K562 (cell line): Measurements from ENCODE around the gene GPC1. TPM values are rescaled to one million over a fixed set of nuclear protein-coding genes. Genes with fewer than 3 reads are reported as not detected.

Source experiments
- ATAC-seq: fragments of 200-7000 bp; cut with Tn5 transposase; 3 replicates; pipeline ENCODE4 v1.9.1; 2020; ENCODE audit warnings: moderate library complexity
- BruUV-seq: library from RNA; stranded (reverse); fragments of 400-500 nt; replicated peaks from 2 replicates; lab custom pipeline; 2021; lab: Mats Ljungman, UMichigan
- CTCF ChIA-PET: fragments of 300-600 bp; formaldehyde crosslinking; extraction: SDS; loops from one replicate; lab custom pipeline; 2021; ENCODE audit warnings: low intra/inter-chr PET ratio; lab: Yijun Ruan, JAX
- POLR2A ChIA-PET: fragments of 300-600, 350-650 bp; sonication (Branson Sonifier 250); formaldehyde crosslinking; extraction: SDS; loops from one replicate; lab custom pipeline; 2021; ENCODE audit warnings: antibody characterized with exemption, inconsistent platforms; lab: Yijun Ruan, JAX
- DNase-seq, 4 experiments: peaks; one replicate each; pipeline versions ENCODE4 v3.0.0 to v3.0.0-alpha.2; 2011 to 2018; ENCODE audit warnings: low spot score in 3 of 4, mixed read lengths in 3 of 4; ENCODE audit errors: extremely low read depth in 1 of 4
- FAIRE-seq: peaks from 2 replicates; lab custom pipeline; 2011; peaks lifted over from hg19 to GRCh38; lab: Jason Lieb, UNC
- H2AFZ ChIP-seq: 2 replicates; pipeline ENCODE4 v1.6.0; 2011; ENCODE audit warnings: low read depth, low read length, control low read depth, inconsistent platforms
- H3K27ac ChIP-seq: fragments of 200-600 bp; 3 replicates; pipeline ENCODE4 v1.8.0; 2011; ENCODE audit warnings: low read depth, mild to moderate bottlenecking, control low read depth, inconsistent platforms, low read length, moderate library complexity, mixed read lengths; ENCODE audit errors: extremely low read depth
- H3K27me3 ChIP-seq, 2 experiments: fragments of 300-600 bp in 1 of 2; 2 replicates in 1 of 2; 3 replicates in 1 of 2; pipeline versions ENCODE4 v1.6.0 to v1.8.0; 2011; ENCODE audit warnings: inconsistent platforms in 2 of 2, low read length in 2 of 2, mild to moderate bottlenecking in 1 of 2, mixed read lengths in 1 of 2, moderate library complexity in 1 of 2; ENCODE audit not compliant: control insufficient read depth in 2 of 2, insufficient read depth in 2 of 2
- H3K36me3 ChIP-seq: fragments of 300-600 bp; 3 replicates; pipeline ENCODE4 v1.8.0; 2011; ENCODE audit warnings: mild to moderate bottlenecking, low read length, inconsistent platforms; ENCODE audit not compliant: control insufficient read depth, insufficient read depth
- H3K4me1 ChIP-seq, 2 experiments: fragments of 200-600 bp in 1 of 2; replicated peaks in 1 of 2; 2 replicates in 1 of 2; 3 replicates in 1 of 2; pipeline versions ENCODE4 v1.5.1 to v1.8.0; 2011; ENCODE audit warnings: inconsistent platforms in 2 of 2, low read length in 2 of 2, mild to moderate bottlenecking in 1 of 2, mixed read lengths in 1 of 2, moderate library complexity in 1 of 2; ENCODE audit not compliant: control insufficient read depth in 2 of 2, insufficient read depth in 2 of 2
- H3K4me2 ChIP-seq: 2 replicates; pipeline ENCODE4 v1.6.1; 2011; ENCODE audit warnings: low read length, control low read depth, inconsistent platforms, mixed read lengths; ENCODE audit not compliant: insufficient read depth
- H3K4me3 ChIP-seq: fragments of 200-600 bp; sonication (generic), shearing (Covaris generic); 2 replicates; pipeline ENCODE4 v1.5.1; 2016; ENCODE audit warnings: control low read depth, inconsistent platforms
- H3K79me2 ChIP-seq: fragments of 200-600 bp; 3 replicates; pipeline ENCODE4 v1.8.0; 2011; ENCODE audit warnings: low read length, inconsistent platforms; ENCODE audit not compliant: control insufficient read depth, insufficient read depth
- H3K9ac ChIP-seq, 2 experiments: 2 replicates each; pipeline versions ENCODE4 v1.6.0 to v1.6.1; 2011; ENCODE audit warnings: low read depth in 2 of 2, low read length in 2 of 2, control low read depth in 1 of 2, inconsistent platforms in 1 of 2, mild to moderate bottlenecking in 1 of 2, mixed read lengths in 1 of 2; ENCODE audit not compliant: insufficient read depth in 1 of 2
- H3K9me1 ChIP-seq: one replicate; pipeline ENCODE4 v1.6.0; 2011; ENCODE audit warnings: inconsistent platforms, mild to moderate bottlenecking, low read length, moderate library complexity; ENCODE audit not compliant: control insufficient read depth, insufficient read depth
- H3K9me3 ChIP-seq: replicated peaks from 2 replicates; pipeline ENCODE4 v1.5.1; 2011; ENCODE audit warnings: low read depth, low read length, inconsistent platforms; ENCODE audit not compliant: control insufficient read depth, insufficient read depth
- H4K20me1 ChIP-seq: replicated peaks from 2 replicates; pipeline ENCODE4 v1.6.1; 2011; ENCODE audit warnings: low read length, inconsistent platforms, mixed read lengths; ENCODE audit not compliant: control insufficient read depth, insufficient read depth
- CUX1 ChIP-seq: fragments of 200-800 bp; sonication (Bioruptor generic); IDR thresholded peaks from 2 replicates; pipeline ENCODE4 v1.6.1; 2016; ENCODE audit warnings: missing genetic modification characterization, missing compliant biosample characterization
- EP300 ChIP-seq: IDR thresholded peaks from 2 replicates; pipeline ENCODE4 v1.6.1; 2012; ENCODE audit warnings: low read length, improper control_type of control experiment
- FOXM1 ChIP-seq, 2 experiments: fragments of 450-650 bp in 1 of 2; sonication (generic) in 1 of 2; formaldehyde crosslinking in 1 of 2; IDR thresholded peaks; 2 replicates each; pipeline versions ENCODE4 v1.6.1 to v1.9.0; 2017 to 2022; ENCODE audit warnings: low read depth in 2 of 2, mild to moderate bottlenecking in 2 of 2, missing genetic modification reagents in 1 of 2, moderate library complexity in 1 of 2
- MAZ ChIP-seq, 2 experiments: fragments of 450-650 bp in 1 of 2; sonication (generic) in 1 of 2; formaldehyde crosslinking; IDR thresholded peaks in 1 of 2; conservative IDR thresholded peaks in 1 of 2; 2 replicates each; pipeline versions ENCODE4 v1.4.0 to v1.5.0; 2020; ENCODE audit warnings: mild to moderate bottlenecking in 1 of 2, missing genetic modification reagents in 1 of 2
- NCOA1 ChIP-seq: fragments of 450-650 bp; IDR thresholded peaks from 2 replicates; pipeline ENCODE4 v1.6.1; 2016; ENCODE audit warnings: low read depth
- NCOA6 ChIP-seq: fragments of 450-650 bp; IDR thresholded peaks from 2 replicates; pipeline ENCODE4 v1.6.1; 2017; ENCODE audit warnings: mild to moderate bottlenecking
- NR3C1 ChIP-seq: sonication (generic); formaldehyde crosslinking; IDR thresholded peaks from 2 replicates; pipeline ENCODE4 v1.8.1; 2022; ENCODE audit warnings: missing genetic modification reagents
- POU5F1 ChIP-seq: fragments of 150-350 bp; IDR thresholded peaks from 2 replicates; pipeline ENCODE4 v1.6.1; 2014; ENCODE audit warnings: borderline replicate concordance, low read length, low read depth, mild to moderate bottlenecking; ENCODE audit not compliant: partially characterized antibody
- WGBS: fragments of 100-300 bp; shearing (Covaris generic); methylation state at CpG from one replicate; pipeline ENCODE4 v1.1.6; 2016; ENCODE audit warnings: low coverage, mixed read lengths; ENCODE audit not compliant: insufficient coverage; ENCODE audit errors: missing lambda C conversion rate; 5-methylcytosine and 5-hydroxymethylcytosine counted together
- in situ Hi-C: fragments of 300-500 bp; cut with MboI; formaldehyde crosslinking; loops from 4 replicates; pipeline ENCODE4 v1.15.0; 2018; ENCODE audit warnings: inconsistent platforms, mixed read lengths
- intact Hi-C: fragments of 100-400 bp; cut with micrococcal nuclease; formaldehyde crosslinking; loops from 2 replicates; pipeline ENCODE4 v1.14.2; 2022
- polyA plus RNA-seq, 8 experiments: library from polyadenylated mRNA; depleted of rRNA in 4 of 8; stranded (reverse) in 5 of 8; unstranded in 3 of 8; fragments of >200 nt; fragmentation: Nextera tagmentation in 2 of 8; fragmentation: Illumina TruSeq in 1 of 8; extraction: Ambion mirVana in 2 of 8; extraction: Trizol in 1 of 8; gene quantifications; 2 replicates each; pipeline versions ENCODE4 v1.2.1 to v1.2.3, GENCODE V29; 2011 to 2014; ENCODE audit warnings: inconsistent platforms in 1 of 8, missing spikeins in 1 of 8
- total RNA-seq, 7 experiments: library from RNA; depleted of rRNA in 6 of 7; stranded (reverse); fragments of >200 nt in 6 of 7; fragmentation: Illumina TruSeq in 2 of 7; extraction: Trizol in 2 of 7; gene quantifications; 2 replicates each; pipeline versions ENCODE4 v1.2.1 to v1.2.3, GENCODE V29; 2011 to 2021; ENCODE audit warnings: low replicate concordance in 1 of 7

The GPC1 gene
- total and polyA plus RNA-seq, 9 of the 15 experiments (the other 6 are each of a cell fraction or from before 2014, with no cell fraction given), result 0.07 to 0.82 (median 0.14) TPM; not detected in 3

- Histone ChIP-seq H3K36me3 (no peaks in the 10 kb centered on the region), H2AFZ (no peak overlapping the region), H3K79me2 (no peaks in the 10 kb centered on the region), H3K27me3 (peaks cover 0 to 38% of the 10 kb centered on the region in 2 experiments; a peak in 3 of 5 replicates), H3K4me3 (no peak overlapping the region), H3K27ac (no peak overlapping the region), H3K9ac (no peak overlapping the region), H3K4me1 (peaks cover 0 to 34% of the 10 kb centered on the region in 2 experiments; a peak in 2 of 5 replicates), H3K9me3 (no peaks in the 10 kb centered on the region), H4K20me1 (0 out of 2 replicates have a peak, but pooled peaks cover 5% of the 10 kb centered on the region), H3K9me1 (no peaks in the 10 kb centered on the region), H3K4me2 (no peak overlapping the region)
- ChIA-PET CTCF (no interaction called here), POLR2A (interaction anchor here (0.6 kb wide), 1 partner anchor 43 kb away, joined by 3 read pairs; no protein-coding TSS in a partner anchor)
- in situ Hi-C loops (no loop called here), intact Hi-C loops (no loop called here)
- BruUV-seq, result no TSS peak
- FAIRE-seq (no peak), ATAC-seq (no peak), DNase-seq (no peak)
- no peak for TF ChIP-seq NR3C1
- WGBS, result 3% methylated on average over 13 of the region's 16 CpGs
Observed at GRCh38 chr2:240458044-240458899, 22.8 kb downstream of the GPC1 start.

GRCh38 chr2:240458900-240459391 lies 23.5 kb downstream of the GPC1 start:
- FAIRE-seq (no peak), ATAC-seq (no peak), DNase-seq (no peak)
- no peak overlapping the region for H3K4me3 ChIP-seq
- 0 out of 2 replicates have a peak, but pooled peaks cover 5% of the 10 kb centered on the region for H4K20me1 ChIP-seq
- in situ Hi-C loops (no loop called here), intact Hi-C loops (no loop called here)
- no peak overlapping the region for H2AFZ ChIP-seq
- H3K9ac ChIP-seq, result no peak overlapping the region
- 8% methylated on average over 16 of the region's 18 CpGs for WGBS
- no peaks in the 10 kb centered on the region for H3K9me1 ChIP-seq
- ChIA-PET CTCF (no interaction called here), POLR2A (interaction anchor here (0.5 to 0.6 kb wide), 2 partner anchors 44 to 302 kb away, joined by 3 read pairs; no protein-coding TSS in a partner anchor)
- no peaks in the 10 kb centered on the region for H3K36me3 ChIP-seq
- no TSS peak for BruUV-seq
- H3K9me3 ChIP-seq, result no peaks in the 10 kb centered on the region
- peaks cover 0 to 32% of the 10 kb centered on the region in 2 experiments; a peak in 2 of 5 replicates for H3K4me1 ChIP-seq
- no peaks in the 10 kb centered on the region for H3K79me2 ChIP-seq
- H3K27me3 ChIP-seq, result peaks cover 0 to 38% of the 10 kb centered on the region in 2 experiments; a peak in 3 of 5 replicates
- no peak overlapping the region for H3K4me2 ChIP-seq
- H3K27ac ChIP-seq, result no peak overlapping the region
- no peak for TF ChIP-seq NCOA1
- TF ChIP-seq FOXM1 (IDR thresholded peaks at IDR 0.05; ENCODE audit: low read depth), result no peak
- TF ChIP-seq FOXM1 (CRISPR knock-in tag; IDR thresholded peaks at IDR 0.05; ENCODE audit: low read depth), result no peak
- TF ChIP-seq POU5F1, result no peak
- TF ChIP-seq NCOA6, result no peak
- TF ChIP-seq CUX1 (CRISPR knock-in tag), result no peak
- TF ChIP-seq EP300, result no peak
- no peak for TF ChIP-seq MAZ (CRISPR knock-in tag; conservative IDR thresholded peaks at IDR 0.05 in 1 of 2, IDR thresholded peaks at IDR 0.05 in 1 of 2)
